ENCODE measurements around the gene ZNF135.

DNA sequence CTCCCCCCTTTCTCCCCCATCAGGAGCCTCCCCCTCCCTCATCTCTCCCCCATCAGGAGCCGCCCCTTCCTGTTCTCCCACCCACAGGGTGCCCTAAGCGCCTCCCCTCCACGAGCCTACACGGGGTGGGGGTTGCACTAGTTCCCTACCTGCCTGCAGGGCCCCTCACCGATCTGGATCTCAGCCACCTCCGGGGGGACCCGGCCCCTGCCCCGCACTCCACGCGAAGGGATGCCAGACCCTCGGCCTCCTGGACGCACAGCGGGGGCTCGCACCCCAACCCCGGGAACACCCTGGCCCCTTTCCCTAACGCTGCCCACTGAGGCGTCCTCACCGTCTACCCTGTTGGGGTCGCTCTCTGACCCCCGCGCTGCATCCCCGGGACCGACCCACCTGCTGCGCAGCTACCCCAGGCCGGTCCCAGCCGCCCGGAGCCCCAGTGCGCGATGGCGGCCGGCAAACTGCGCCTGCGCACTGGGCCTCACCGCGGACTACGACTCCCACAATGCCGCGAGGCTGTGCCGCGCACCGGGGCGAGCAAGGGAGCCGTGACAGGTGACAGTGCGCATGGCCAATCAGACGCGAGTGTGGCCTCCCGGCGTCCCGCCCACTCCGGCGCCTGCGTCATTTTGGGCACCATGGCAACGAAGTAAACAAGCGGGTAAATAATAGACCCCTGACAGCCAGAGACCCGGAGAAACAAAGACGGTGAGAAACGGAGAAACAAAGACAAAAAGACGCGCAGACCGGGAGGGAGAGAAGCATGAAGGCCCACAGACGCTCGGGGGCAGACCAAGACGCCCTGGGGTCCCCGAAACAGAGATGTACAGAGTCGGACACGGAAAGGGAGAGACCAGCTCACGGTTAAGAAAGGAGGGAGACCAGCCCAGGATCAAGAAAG is 38.9 kb downstream of the ZNF135 start, which contains the start of gene ZSCAN18:
- TF ChIP-seq ZNF121 (tag by site-specific recombination; IDR thresholded peaks at IDR 0.05) = no peak
- TF ChIP-seq, protein P1, sequence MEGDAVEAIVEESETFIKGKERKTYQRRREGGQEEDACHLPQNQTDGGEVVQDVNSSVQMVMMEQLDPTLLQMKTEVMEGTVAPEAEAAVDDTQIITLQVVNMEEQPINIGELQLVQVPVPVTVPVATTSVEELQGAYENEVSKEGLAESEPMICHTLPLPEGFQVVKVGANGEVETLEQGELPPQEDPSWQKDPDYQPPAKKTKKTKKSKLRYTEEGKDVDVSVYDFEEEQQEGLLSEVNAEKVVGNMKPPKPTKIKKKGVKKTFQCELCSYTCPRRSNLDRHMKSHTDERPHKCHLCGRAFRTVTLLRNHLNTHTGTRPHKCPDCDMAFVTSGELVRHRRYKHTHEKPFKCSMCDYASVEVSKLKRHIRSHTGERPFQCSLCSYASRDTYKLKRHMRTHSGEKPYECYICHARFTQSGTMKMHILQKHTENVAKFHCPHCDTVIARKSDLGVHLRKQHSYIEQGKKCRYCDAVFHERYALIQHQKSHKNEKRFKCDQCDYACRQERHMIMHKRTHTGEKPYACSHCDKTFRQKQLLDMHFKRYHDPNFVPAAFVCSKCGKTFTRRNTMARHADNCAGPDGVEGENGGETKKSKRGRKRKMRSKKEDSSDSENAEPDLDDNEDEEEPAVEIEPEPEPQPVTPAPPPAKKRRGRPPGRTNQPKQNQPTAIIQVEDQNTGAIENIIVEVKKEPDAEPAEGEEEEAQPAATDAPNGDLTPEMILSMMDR (tag by site-specific recombination; IDR thresholded peaks at IDR 0.05) = peak; percentile 11; the same call in 1 of the 2 replicates
- TF ChIP-seq ZNF19 (tag by site-specific recombination; IDR thresholded peaks at IDR 0.05; ENCODE audit: low read depth) = no peak
- TF ChIP-seq ZNF629 (tag by site-specific recombination; IDR thresholded peaks at IDR 0.05) = no peak; the same call in 1 of the 2 replicates

Measured in HEK293 (cell line).